RWPE1 (cell line): ENCODE measurements around the gene LRRC52.

Source experiments
- CTCF ChIA-PET: fragments of 350-600 bp; sonication (Branson Sonifier 250); formaldehyde crosslinking; extraction: SDS; loops from one replicate; lab custom pipeline; 2021; lab: Yijun Ruan, JAX
- POLR2A ChIA-PET: fragments of 400-600 bp; formaldehyde crosslinking; extraction: SDS; loops from one replicate; lab custom pipeline; 2020; ENCODE audit warnings: antibody characterized with exemption; ENCODE audit not compliant: low non-redundant PET; lab: Yijun Ruan, JAX
- DNase-seq: peaks from one replicate; pipeline ENCODE4 v3.0.0; 2012; ENCODE audit warnings: low spot score
- H3K27ac ChIP-seq: fragments of 450-650 bp; 2 replicates; pipeline ENCODE4 v1.5.1; 2017
- TF ChIP-seq, protein P1 (sequence below): fragments of 450-650 bp; conservative IDR thresholded peaks from 2 replicates; pipeline ENCODE4 v1.5.1; 2017; ENCODE audit warnings: low read depth, mild to moderate bottlenecking

The LRRC52 gene

DNA sequence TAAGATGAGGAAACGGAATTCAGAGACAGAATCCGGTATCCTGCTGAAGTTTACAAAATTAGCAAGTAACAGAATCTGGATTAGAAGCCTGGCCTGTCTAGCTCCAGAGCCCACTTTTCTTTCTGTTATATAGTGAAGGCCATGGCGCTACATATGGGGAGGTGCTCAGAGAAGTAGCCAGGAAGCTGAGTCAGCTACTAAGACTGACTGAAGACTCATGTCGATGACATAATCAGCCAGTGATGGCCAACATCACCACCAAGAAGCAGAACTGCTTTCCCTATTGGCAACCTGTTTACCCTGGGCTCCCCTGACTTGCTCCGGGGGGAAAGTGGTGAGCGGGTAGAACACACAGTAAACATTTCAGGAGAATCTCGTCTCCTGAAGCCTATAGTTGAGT, 18.8 kb downstream of the LRRC52 start:
- ChIA-PET POLR2A (no interaction called here), CTCF (interaction anchor here (0.6 kb wide), 1 partner anchor 196 kb away, joined by 3 read pairs; no protein-coding TSS in a partner anchor)
- H3K27ac ChIP-seq, result no peak overlapping the region
- no peak for DNase-seq
- TF ChIP-seq, protein P1, sequence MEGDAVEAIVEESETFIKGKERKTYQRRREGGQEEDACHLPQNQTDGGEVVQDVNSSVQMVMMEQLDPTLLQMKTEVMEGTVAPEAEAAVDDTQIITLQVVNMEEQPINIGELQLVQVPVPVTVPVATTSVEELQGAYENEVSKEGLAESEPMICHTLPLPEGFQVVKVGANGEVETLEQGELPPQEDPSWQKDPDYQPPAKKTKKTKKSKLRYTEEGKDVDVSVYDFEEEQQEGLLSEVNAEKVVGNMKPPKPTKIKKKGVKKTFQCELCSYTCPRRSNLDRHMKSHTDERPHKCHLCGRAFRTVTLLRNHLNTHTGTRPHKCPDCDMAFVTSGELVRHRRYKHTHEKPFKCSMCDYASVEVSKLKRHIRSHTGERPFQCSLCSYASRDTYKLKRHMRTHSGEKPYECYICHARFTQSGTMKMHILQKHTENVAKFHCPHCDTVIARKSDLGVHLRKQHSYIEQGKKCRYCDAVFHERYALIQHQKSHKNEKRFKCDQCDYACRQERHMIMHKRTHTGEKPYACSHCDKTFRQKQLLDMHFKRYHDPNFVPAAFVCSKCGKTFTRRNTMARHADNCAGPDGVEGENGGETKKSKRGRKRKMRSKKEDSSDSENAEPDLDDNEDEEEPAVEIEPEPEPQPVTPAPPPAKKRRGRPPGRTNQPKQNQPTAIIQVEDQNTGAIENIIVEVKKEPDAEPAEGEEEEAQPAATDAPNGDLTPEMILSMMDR, result no peak

DNA sequence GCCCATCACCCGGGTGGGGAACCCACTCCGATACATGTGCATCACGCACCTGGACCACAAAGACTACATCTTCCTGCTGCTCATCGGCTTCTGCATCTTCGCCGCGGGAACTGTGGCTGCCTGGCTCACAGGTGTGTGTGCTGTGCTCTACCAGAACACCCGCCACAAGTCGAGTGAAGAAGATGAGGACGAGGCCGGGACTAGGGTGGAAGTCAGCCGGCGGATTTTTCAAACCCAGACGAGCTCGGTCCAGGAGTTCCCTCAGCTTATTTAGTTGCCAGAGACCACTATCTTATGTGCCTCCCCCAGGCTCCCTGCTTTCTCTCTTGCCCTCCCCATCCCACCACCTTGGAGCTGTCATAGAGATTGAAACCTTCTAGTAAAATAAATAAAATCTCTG, 19.8 kb downstream of the LRRC52 start:
- H3K27ac ChIP-seq, result no peak overlapping the region
- ChIA-PET CTCF (no interaction called here), POLR2A (no interaction called here)
- no peak for DNase-seq
- TF ChIP-seq, protein P1, result no peak

DNA sequence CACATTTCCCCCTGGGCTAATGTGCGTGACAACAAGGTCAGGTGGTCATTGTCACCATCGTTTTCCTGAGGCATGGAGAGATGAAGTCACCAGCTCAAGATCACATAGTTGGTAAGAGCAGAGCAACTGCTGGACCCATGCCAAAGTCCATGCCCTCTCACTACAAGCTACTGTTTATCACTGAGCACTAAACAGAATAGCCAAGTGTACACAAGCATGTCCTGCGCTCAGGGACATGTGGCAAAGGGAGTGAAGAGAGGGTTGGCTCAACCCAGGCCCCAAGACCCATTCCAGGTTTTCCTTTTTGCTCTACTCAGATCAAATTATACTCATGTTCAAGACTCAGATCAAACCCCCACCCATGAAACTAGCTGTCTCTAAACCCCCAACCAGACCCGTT, 20.8 kb downstream of the LRRC52 start:
- no peak for DNase-seq
- TF ChIP-seq, protein P1, result no peak
- no peak overlapping the region for H3K27ac ChIP-seq
- ChIA-PET CTCF (no interaction called here), POLR2A (no interaction called here)

DNA sequence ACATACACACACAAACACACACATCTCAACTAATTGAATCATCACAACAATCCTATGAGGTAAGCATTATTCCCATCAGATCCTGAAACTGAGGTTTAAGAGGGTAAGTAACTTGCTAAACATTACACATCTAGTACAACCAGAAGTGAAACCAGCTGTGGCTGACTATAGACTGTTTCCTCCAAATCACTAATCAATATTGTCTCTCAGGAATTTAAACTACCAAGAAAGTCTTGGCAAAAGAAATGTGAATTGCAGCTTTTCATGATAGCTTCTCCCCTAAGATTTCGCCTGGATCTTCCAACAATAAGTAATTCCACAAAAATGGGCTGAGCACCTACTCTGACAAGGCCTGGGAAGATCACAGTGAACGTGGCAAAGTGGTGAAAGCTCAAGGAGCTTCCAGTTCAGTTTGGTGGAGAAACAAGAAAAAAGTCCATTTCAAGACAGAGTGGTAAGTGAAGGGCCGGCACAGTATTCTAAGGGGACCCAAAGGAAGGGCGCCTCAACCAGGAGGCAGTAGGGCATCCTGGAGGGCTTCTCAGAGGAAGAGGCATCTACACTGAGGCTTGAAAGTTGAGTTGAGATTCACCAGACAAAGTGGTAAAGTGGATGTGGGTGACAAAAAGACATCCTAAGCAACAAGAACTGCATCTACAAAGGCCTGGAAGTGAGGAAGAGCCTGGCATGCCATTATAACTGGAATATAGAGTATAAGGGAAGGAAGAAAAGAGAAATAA, 22.1 kb downstream of the LRRC52 start:
- CTCF ChIA-PET, result no interaction called here

DNA sequence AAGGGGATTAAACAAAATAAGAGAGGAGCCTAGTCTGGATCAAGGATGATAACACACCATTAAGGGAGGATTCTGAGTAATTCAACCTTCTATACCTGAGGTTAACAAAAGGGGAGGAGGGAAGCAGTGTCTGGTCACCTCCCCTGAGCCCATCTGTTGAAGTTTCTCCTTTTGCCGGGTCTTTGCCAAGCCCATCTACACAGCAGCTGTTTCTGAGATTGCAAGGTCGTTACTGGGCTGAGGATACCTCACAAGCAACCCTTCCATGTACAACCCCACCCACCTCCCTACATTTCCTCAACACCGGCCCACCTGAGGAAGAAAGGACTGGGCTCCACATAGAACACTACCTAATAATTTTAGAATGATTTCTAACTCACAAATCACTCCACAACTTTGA, 26.3 kb downstream of the LRRC52 start:
- ChIA-PET POLR2A (no interaction called here), CTCF (no interaction called here)
- no peak for DNase-seq
- TF ChIP-seq, protein P1, result no peak
- H3K27ac ChIP-seq, result no peak overlapping the region

More for the DNA sequence above, 22.1 kb downstream of the LRRC52 start:
- no peak for DNase-seq
- TF ChIP-seq, protein P1, result no peak
- H3K27ac ChIP-seq, result no peak overlapping the region
- POLR2A ChIA-PET, result no interaction called here

DNA sequence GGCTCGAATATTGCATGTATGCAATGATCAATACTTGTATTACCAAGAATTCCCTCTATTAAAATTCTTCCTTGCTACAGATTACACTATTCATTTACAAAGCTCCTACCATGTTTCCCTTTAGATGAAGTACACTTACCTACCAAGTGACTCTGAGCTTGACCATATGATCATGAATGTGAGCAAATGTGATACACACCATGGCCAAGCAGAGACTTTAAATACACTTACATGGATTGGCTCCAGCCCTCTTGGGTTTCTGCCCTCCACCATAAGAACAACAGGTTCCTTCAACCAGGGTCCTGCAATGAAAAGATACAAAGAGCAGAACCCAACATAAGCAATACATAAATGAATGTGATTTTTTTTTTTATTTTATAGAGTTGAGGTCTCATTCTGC, 30.0 kb downstream of the LRRC52 start:
- ChIA-PET POLR2A (no interaction called here), CTCF (no interaction called here)
- TF ChIP-seq, protein P1, result no peak
- no peak overlapping the region for H3K27ac ChIP-seq
- DNase-seq, result no peak
